ENCODE measurements around the gene CD300LB. TPM values are rescaled to one million over a fixed set of nuclear protein-coding genes. Genes with fewer than 3 reads are reported as not detected.

Gene CD300LB
- polyA plus RNA-seq, 1 donor (not counting 4 experiments of a cell fraction or from before 2014, with no cell fraction given), result not detected

- no peak overlapping the region for H3K9ac ChIP-seq (ENCODE audit: control insufficient read depth, extremely low read depth, insufficient read depth, low read length)
- FAIRE-seq, result no peak
- peaks cover 5% of the 10 kb centered on the region for H3K27me3 ChIP-seq (ENCODE audit: control insufficient read depth, extremely low read depth, insufficient read depth, low read length)
Observed at GRCh38 chr17:74555427-74555940, 24.2 kb upstream of the CD300LB start.

GRCh38 chr17:74554909-74555308 lies 23.6 kb upstream of the CD300LB start:
- Histone ChIP-seq H3K4me3 (ENCODE audit: control insufficient read depth in 2 of 3, extremely low read depth in 1 of 3, insufficient read depth in 2 of 3, low read depth in 1 of 3, low read length in 3 of 3) (no peak overlapping the region), H3K4me1 (ENCODE audit: control insufficient read depth, extremely low read depth, insufficient read depth, low read length) (peaks cover 16% of the 10 kb centered on the region), H2AFZ (ENCODE audit: control insufficient read depth, low read length) (no peak overlapping the region), H3K4me2 (ENCODE audit: control insufficient read depth, extremely low read depth, insufficient read depth, low read depth, low read length) (no peak overlapping the region), H3K27me3 (ENCODE audit: control insufficient read depth, extremely low read depth, insufficient read depth, low read length) (peaks cover 5% of the 10 kb centered on the region), H4K20me1 (ENCODE audit: control insufficient read depth, extremely low read depth, insufficient read depth, low read length) (no peaks in the 10 kb centered on the region), H3K27ac (ENCODE audit: control insufficient read depth, insufficient read depth, low read length) (no peak overlapping the region), H3K9me3 (ENCODE audit: control insufficient read depth, low read depth, low read length) (no peaks in the 10 kb centered on the region), H3K36me3 (ENCODE audit: control insufficient read depth in 2 of 2, extremely low read depth in 1 of 2, insufficient read depth in 2 of 2, low read length in 2 of 2) (no peaks in the 10 kb centered on the region), H3K9ac (ENCODE audit: control insufficient read depth, extremely low read depth, insufficient read depth, low read length) (no peak overlapping the region), H3K79me2 (ENCODE audit: control insufficient read depth, insufficient read depth, low read length) (no peaks in the 10 kb centered on the region), H3K9me1 (ENCODE audit: control insufficient read depth, extremely low read depth, insufficient read depth, low read length) (no peaks in the 10 kb centered on the region)
- no peak for TF ChIP-seq CTCF (optimal IDR thresholded peaks at IDR 0.05 in 1 of 3, IDR thresholded peaks at IDR 0.05 in 1 of 3, conservative IDR thresholded peaks at IDR 0.05 in 1 of 3; ENCODE audit: extremely low read depth in 1 of 3, insufficient read depth in 2 of 3, low read length in 3 of 3)
- no peak for TF ChIP-seq EZH2 (IDR thresholded peaks at IDR 0.05; ENCODE audit: low read length)
- dilution Hi-C loops (cut with MboI; ENCODE audit: extremely low pct_ligation_motif_present, low sequenced_read_pairs), result no loop called here
- no peak for FAIRE-seq
- no peak for DNase-seq (ENCODE audit: low read depth, low spot score)

More at GRCh38 chr17:74555427-74555940, 24.2 kb upstream of the CD300LB start:
- Histone ChIP-seq H3K36me3 (ENCODE audit: control insufficient read depth in 2 of 2, extremely low read depth in 1 of 2, insufficient read depth in 2 of 2, low read length in 2 of 2) (no peaks in the 10 kb centered on the region), H3K4me2 (ENCODE audit: control insufficient read depth, extremely low read depth, insufficient read depth, low read depth, low read length) (no peak overlapping the region), H3K4me1 (ENCODE audit: control insufficient read depth, extremely low read depth, insufficient read depth, low read length) (peaks cover 16% of the 10 kb centered on the region), H3K9me3 (ENCODE audit: control insufficient read depth, low read depth, low read length) (no peaks in the 10 kb centered on the region), H4K20me1 (ENCODE audit: control insufficient read depth, extremely low read depth, insufficient read depth, low read length) (no peaks in the 10 kb centered on the region), H3K27ac (ENCODE audit: control insufficient read depth, insufficient read depth, low read length) (no peak overlapping the region), H3K79me2 (ENCODE audit: control insufficient read depth, insufficient read depth, low read length) (no peaks in the 10 kb centered on the region), H3K9me1 (ENCODE audit: control insufficient read depth, extremely low read depth, insufficient read depth, low read length) (no peaks in the 10 kb centered on the region), H2AFZ (ENCODE audit: control insufficient read depth, low read length) (no peak overlapping the region), H3K4me3 (ENCODE audit: control insufficient read depth in 2 of 3, extremely low read depth in 1 of 3, insufficient read depth in 2 of 3, low read depth in 1 of 3, low read length in 3 of 3) (no peak overlapping the region)
- dilution Hi-C loops (cut with MboI; ENCODE audit: extremely low pct_ligation_motif_present, low sequenced_read_pairs), result no loop called here
- no peak for TF ChIP-seq CTCF (optimal IDR thresholded peaks at IDR 0.05 in 1 of 3, IDR thresholded peaks at IDR 0.05 in 1 of 3, conservative IDR thresholded peaks at IDR 0.05 in 1 of 3; ENCODE audit: extremely low read depth in 1 of 3, insufficient read depth in 2 of 3, low read length in 3 of 3)
- no peak for TF ChIP-seq EZH2 (IDR thresholded peaks at IDR 0.05; ENCODE audit: low read length)
- DNase-seq (ENCODE audit: low read depth, low spot score), result no peak

Data from keratinocyte (primary cell).